ENCODE results near the gene NKAPL. TPM values are rescaled to one million over a fixed set of nuclear protein-coding genes. Genes with fewer than 3 reads are reported as not detected.

NKAPL gene
- total and polyA plus RNA-seq, 2 of the 13 experiments (the other 11 are each of a cell fraction or from before 2014, with no cell fraction given), result not detected

GRCh38 chr6:28225056-28225834, 33.9 kb upstream of the NKAPL start, which contains the start of gene ZSCAN9 (continued):
- TF ChIP-seq KIAA2018 (CRISPR knock-in tag; IDR thresholded peaks at IDR 0.05; ENCODE audit: borderline replicate concordance) (no peak), PRPF4 (IDR thresholded peaks at IDR 0.05; ENCODE audit: low read depth, low read length, poor library complexity, severe bottlenecking) (no peak), ZNF136 (CRISPR knock-in tag; IDR thresholded peaks at IDR 0.05; ENCODE audit: low read depth) (no peak), STAG1 (CRISPR knock-in tag; IDR thresholded peaks at IDR 0.05) (no peak), ZNF691 (CRISPR knock-in tag; IDR thresholded peaks at IDR 0.05; ENCODE audit: borderline replicate concordance, low read depth) (peak; percentile 96; the same call in 1 of the 2 replicates), ISL2 (CRISPR knock-in tag; IDR thresholded peaks at IDR 0.05) (no peak), POLR2AphosphoS5 (IDR thresholded peaks at IDR 0.05; ENCODE audit: low read depth, low read length) (peak; percentile 85), KDM5A (IDR thresholded peaks at IDR 0.05; ENCODE audit: borderline replicate concordance, low read length) (peak; percentile 94), FOXJ3 (CRISPR knock-in tag; IDR thresholded peaks at IDR 0.05; ENCODE audit: borderline replicate concordance) (no peak), RCOR2 (CRISPR knock-in tag; IDR thresholded peaks at IDR 0.05) (no peak; the same call in 1 of the 2 replicates), RORA (CRISPR knock-in tag; IDR thresholded peaks at IDR 0.05) (no peak), SP1 (IDR thresholded peaks at IDR 0.05) (no peak), SP1 (CRISPR knock-in tag; IDR thresholded peaks at IDR 0.05) (peak; percentile 78), ZNF264 (CRISPR knock-in tag; IDR thresholded peaks at IDR 0.05) (no peak), ZNF709 (CRISPR knock-in tag; IDR thresholded peaks at IDR 0.05) (no peak), KLF9 (CRISPR knock-in tag; IDR thresholded peaks at IDR 0.05; ENCODE audit: low read depth) (peak; percentile 55; the same call in 1 of the 2 replicates), ZFX (CRISPR knock-in tag; IDR thresholded peaks at IDR 0.05; ENCODE audit: low read depth) (peak; percentile 88), HOXA9 (CRISPR knock-in tag; IDR thresholded peaks at IDR 0.05; ENCODE audit: borderline replicate concordance) (no peak), SAFB2 (CRISPR knock-in tag; IDR thresholded peaks at IDR 0.05; ENCODE audit: borderline replicate concordance, low read depth) (no peak), ZNF552 (CRISPR knock-in tag; IDR thresholded peaks at IDR 0.05; ENCODE audit: borderline replicate concordance) (peak; percentile 74; the same call in 1 of the 2 replicates), HOXA5 (CRISPR knock-in tag; IDR thresholded peaks at IDR 0.05) (0 out of 2 replicates have a peak, but pooled peaks have one; percentile 33), FLYWCH1 (CRISPR knock-in tag; IDR thresholded peaks at IDR 0.05) (no peak), ZNF484 (CRISPR knock-in tag; IDR thresholded peaks at IDR 0.05; ENCODE audit: borderline replicate concordance, low read depth) (no peak; the same call in 1 of the 2 replicates)

All from HepG2 (cell line).